Activated CD4-positive, alpha-beta T cell treated with anti-CD3 and anti-CD28 coated beads, Interleukin-2, amount 50 U/mL, for 24 hours (primary cell): ENCODE measurements around the gene PRXL2B.
"Not testable (repeated sequence)": the region's sequence is repeated elsewhere in the genome, so short reads cannot be mapped to it uniquely, and the experiment has no call there.

Source experiments
- DNase-seq, 2 donors: peaks; one replicate each; pipeline ENCODE4 v3.0.0-alpha.2; 2020; ENCODE audit warnings: low read depth in 1 of 2, low spot score in 1 of 2

PRXL2B gene

GRCh38 chr1:2564006-2564814, 22.4 kb upstream of the PRXL2B start:
- DNase-seq = no peak

- DNase-seq = no peak
Observed at GRCh38 chr1:2564815-2565374, 21.7 kb upstream of the PRXL2B start.

GRCh38 chr1:2566101-2567045, 20.2 kb upstream of the PRXL2B start:
- DNase-seq = no peak

- DNase-seq = no peak
Observed at GRCh38 chr1:2567083-2567679, 19.4 kb upstream of the PRXL2B start.

GRCh38 chr1:2568187-2568816, 18.3 kb upstream of the PRXL2B start:
- DNase-seq = not testable (repeated sequence)

GRCh38 chr1:2569060-2569459, 17.5 kb upstream of the PRXL2B start:
- DNase-seq = no peak

GRCh38 chr1:2569703-2570102, 16.9 kb upstream of the PRXL2B start:
- DNase-seq = not testable (repeated sequence)

GRCh38 chr1:2570332-2570731, 16.2 kb upstream of the PRXL2B start:
- no peak for DNase-seq

- DNase-seq = no peak
Observed at GRCh38 chr1:2571348-2571747, 15.2 kb upstream of the PRXL2B start.

- no peak for DNase-seq
Observed at GRCh38 chr1:2573250-2573920, 13.2 kb upstream of the PRXL2B start.

GRCh38 chr1:2574350-2574749, 12.2 kb upstream of the PRXL2B start:
- DNase-seq = no peak

- no peak for DNase-seq
Observed at GRCh38 chr1:2575801-2576663, 10.5 kb upstream of the PRXL2B start.

GRCh38 chr1:2577565-2578075, 9.0 kb upstream of the PRXL2B start:
- DNase-seq = peak in 1 of 2 donors; percentile 32

- no peak for DNase-seq
Observed at GRCh38 chr1:2578758-2579118, 7.8 kb upstream of the PRXL2B start.

- no peak for DNase-seq
Observed at GRCh38 chr1:2580691-2581090, 5.9 kb upstream of the PRXL2B start.

- no peak for DNase-seq
Observed at GRCh38 chr1:2582391-2582790, 4.2 kb upstream of the PRXL2B start.

- DNase-seq = peak in 1 of 2 donors; percentile 18
Observed at GRCh38 chr1:2583331-2583791, 3.2 kb upstream of the PRXL2B start.

GRCh38 chr1:2583871-2584351, 2.7 kb upstream of the PRXL2B start:
- DNase-seq = no peak
